ENCODE data around the gene LRFN4. TPM values are rescaled to one million over a fixed set of nuclear protein-coding genes. Genes with fewer than 3 reads are reported as not detected.

The LRFN4 gene
- total RNA-seq, 6 experiments from 2014 or later = 0.48 to 4.7 (median 1.1) TPM

DNA sequence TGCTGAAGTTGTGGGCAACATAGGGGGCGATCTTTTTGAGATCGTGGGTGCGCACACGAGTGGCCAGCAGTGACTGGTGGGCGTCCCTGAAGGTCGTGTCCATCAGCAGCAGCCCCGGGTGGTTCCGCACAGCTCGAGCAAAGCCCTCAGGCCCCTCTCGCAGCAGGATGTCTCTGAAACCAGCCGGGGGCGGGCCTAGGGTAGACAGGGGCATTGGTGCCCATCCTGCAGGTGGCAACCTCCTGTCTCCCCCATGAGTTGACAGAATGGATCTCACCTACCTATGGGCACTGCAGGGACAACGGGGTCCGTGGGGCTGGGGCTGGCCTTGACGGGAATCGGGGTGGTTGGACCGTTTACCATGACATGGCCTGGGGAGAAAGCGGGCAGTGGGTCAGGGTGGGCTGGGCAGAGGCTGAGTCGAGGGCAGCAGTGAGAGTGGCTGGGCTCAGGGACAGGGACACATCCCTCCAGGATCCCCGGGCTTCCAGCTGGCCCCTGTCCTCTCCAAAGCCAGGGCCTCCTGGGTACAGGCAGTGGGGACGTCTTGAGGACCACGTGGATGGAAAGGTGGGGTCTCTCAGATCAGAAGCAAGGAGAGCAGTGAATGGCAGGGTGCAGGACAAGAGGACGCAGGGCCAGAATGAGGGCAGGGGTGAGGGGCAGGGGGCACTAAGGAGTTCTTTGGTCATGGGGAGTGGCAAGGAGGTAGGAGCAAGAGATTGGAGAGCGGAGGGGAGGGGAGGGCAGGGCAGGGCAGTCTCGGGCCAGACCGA is 4.2 kb upstream of the LRFN4 start:
- Histone ChIP-seq H3K27ac (no peak overlapping the region), H3K9me3 (no peaks in the 10 kb centered on the region), H3K4me1 (peaks cover 0 to 5% (median 0%) of the 10 kb centered on the region in 4 donors), H3K36me3 (peaks cover 0 to 44% (median 21%) of the 10 kb centered on the region in 4 donors), H3K4me3 (no peak overlapping the region), H3K27me3 (no peaks in the 10 kb centered on the region)
- WGBS (ENCODE audit: insufficient coverage, low coverage, low lambda C conversion rate, missing lambda C conversion rate) = 87% methylated on average over 11 of the region's 26 CpGs
- TF ChIP-seq, protein P1, sequence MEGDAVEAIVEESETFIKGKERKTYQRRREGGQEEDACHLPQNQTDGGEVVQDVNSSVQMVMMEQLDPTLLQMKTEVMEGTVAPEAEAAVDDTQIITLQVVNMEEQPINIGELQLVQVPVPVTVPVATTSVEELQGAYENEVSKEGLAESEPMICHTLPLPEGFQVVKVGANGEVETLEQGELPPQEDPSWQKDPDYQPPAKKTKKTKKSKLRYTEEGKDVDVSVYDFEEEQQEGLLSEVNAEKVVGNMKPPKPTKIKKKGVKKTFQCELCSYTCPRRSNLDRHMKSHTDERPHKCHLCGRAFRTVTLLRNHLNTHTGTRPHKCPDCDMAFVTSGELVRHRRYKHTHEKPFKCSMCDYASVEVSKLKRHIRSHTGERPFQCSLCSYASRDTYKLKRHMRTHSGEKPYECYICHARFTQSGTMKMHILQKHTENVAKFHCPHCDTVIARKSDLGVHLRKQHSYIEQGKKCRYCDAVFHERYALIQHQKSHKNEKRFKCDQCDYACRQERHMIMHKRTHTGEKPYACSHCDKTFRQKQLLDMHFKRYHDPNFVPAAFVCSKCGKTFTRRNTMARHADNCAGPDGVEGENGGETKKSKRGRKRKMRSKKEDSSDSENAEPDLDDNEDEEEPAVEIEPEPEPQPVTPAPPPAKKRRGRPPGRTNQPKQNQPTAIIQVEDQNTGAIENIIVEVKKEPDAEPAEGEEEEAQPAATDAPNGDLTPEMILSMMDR (IDR thresholded peaks at IDR 0.05) = no peak
- no peak for TF ChIP-seq POLR2A (IDR thresholded peaks at IDR 0.05)
- ATAC-seq = no peak
- intact Hi-C loops (cut with DNase I) = loop anchor here in 1 of 2 donors (10.0 kb wide), 1 partner anchor 92 kb away; no protein-coding TSS in a partner anchor
- peak in 2 of 3 donors; percentile 19 to 54 for DNase-seq

DNA sequence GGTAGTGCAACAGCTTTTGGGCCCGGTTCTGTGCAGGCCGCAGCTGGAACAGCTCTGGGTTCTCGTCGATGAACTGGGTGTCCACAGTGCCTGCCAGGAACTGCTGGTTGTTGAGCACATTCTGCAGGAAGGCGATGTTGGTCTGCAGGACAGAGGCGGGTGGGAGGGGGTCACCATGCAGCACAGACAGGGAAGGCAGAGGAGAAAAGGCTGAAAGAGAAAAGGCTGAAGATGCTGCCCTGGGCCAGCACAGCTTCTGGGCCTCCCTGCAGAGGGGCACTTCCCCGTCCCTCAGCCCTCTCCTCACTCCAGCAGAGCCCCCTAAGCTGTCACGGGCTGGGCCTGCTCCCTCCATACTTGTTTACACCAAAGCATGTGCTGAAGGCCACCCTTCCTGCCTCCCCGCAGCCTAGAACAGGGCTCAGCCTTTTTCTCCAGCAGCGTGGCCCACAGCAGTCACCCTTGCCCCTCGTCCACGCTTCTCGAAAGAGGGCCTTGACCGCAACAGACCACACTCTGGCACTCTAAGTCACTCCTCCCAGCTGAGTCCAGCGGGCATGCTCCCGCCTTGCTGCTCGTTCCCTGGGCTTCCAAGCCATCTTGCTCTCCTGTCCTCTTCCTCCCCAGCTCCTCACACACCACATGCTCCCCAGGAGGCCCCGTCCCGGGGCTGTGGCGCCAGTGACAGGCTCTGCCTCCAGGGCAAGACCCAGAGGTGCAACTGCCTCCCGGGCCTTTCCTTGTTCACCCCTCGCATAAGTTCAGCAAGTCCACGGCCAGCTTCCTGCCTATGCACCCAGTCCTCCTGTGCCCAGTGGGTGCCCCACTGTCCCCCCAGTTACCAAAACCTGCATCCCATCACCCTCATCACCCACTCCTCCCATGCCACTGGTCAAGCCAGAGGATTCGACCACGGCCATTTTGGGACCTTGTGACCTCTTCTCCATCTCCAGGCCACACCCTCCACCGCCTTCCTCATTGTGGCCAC is 3.3 kb upstream of the LRFN4 start:
- DNase-seq (peak in 1 of 3 donors; percentile 21), ATAC-seq (no peak)
- no peak overlapping the region for H3K4me3 ChIP-seq
- intact Hi-C loops (cut with DNase I) = loop anchor here in 1 of 2 donors (10.0 kb wide), 1 partner anchor 91 kb away; no protein-coding TSS in a partner anchor
- 86% methylated on average over 7 of the region's 26 CpGs for WGBS (ENCODE audit: insufficient coverage, low coverage, low lambda C conversion rate, missing lambda C conversion rate)
- TF ChIP-seq, protein P1 (IDR thresholded peaks at IDR 0.05) = no peak
- no peak for TF ChIP-seq POLR2A (IDR thresholded peaks at IDR 0.05)
- no peaks in the 10 kb centered on the region for H3K27me3 ChIP-seq
- H3K4me1 ChIP-seq = peaks cover 0 to 5% (median 0%) of the 10 kb centered on the region in 4 donors
- H3K9me3 ChIP-seq = no peaks in the 10 kb centered on the region
- no peak overlapping the region for H3K27ac ChIP-seq
- peaks cover 0 to 38% (median 18%) of the 10 kb centered on the region in 4 donors for H3K36me3 ChIP-seq

DNA sequence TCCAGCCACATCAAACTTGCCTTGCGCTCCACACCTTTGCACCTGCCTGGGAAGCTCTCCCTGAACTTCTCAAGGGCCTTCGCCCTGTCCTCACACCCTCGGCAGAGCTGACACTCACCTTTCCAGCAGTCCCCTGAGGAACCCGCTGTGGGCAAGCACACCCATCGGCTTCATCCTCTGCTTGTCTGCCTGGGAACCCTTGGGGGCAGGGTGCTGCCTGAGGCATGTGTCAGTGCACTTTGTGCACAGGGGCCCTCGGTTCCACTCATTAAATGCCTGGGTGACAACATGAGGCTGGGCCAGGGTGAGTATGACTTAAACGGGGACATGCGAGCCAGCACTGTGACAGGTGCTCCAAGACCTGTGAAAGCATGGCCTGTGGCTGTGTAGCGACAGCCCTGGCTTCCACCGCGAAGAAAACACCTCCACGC is 2.6 kb upstream of the LRFN4 start:
- Histone ChIP-seq H3K4me3 (no peak overlapping the region), H3K27ac (no peak overlapping the region), H3K36me3 (peaks cover 0 to 31% (median 14%) of the 10 kb centered on the region in 4 donors), H3K4me1 (peaks cover 0 to 5% (median 0%) of the 10 kb centered on the region in 4 donors), H3K27me3 (no peaks in the 10 kb centered on the region), H3K9me3 (no peaks in the 10 kb centered on the region)
- DNase-seq (peak in 1 of 3 donors; percentile 21), ATAC-seq (no peak)
- intact Hi-C loops (cut with DNase I) = loop anchor here in 1 of 2 donors (10.0 kb wide), 1 partner anchor 91 kb away; no protein-coding TSS in a partner anchor
- 95% methylated on average over 4 of the region's 12 CpGs for WGBS (ENCODE audit: insufficient coverage, low coverage, low lambda C conversion rate, missing lambda C conversion rate)
- TF ChIP-seq, protein P1 (IDR thresholded peaks at IDR 0.05) = no peak
- no peak for TF ChIP-seq POLR2A (IDR thresholded peaks at IDR 0.05)

DNA sequence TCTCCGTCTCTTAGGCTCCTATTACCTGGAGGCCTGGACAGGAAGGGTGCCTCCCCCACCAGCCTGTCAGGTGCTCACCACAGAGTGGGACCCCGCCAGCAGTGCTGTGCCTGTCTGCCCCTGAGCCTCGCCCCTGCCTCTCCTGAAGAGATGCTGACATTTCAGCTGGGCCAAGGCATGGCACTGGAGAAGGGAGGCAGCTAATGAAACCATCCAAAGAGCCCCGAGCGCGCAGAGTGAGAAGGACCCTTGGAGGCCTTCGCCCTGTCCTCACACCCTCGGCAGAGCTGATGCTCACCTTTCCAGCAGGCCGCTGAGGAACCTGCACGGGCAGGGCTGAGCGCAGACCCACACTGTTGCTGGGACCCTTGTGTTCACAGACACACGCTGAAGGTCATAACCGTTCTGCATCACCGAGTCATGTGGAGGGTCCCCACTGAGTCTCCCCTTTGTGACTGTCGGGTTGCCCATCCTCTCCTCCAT is 2.1 kb upstream of the LRFN4 start:
- 93% methylated on average over 8 of the region's 15 CpGs for WGBS (ENCODE audit: insufficient coverage, low coverage, low lambda C conversion rate, missing lambda C conversion rate)
- Histone ChIP-seq H3K9me3 (no peaks in the 10 kb centered on the region), H3K36me3 (peaks cover 0 to 27% (median 13%) of the 10 kb centered on the region in 4 donors), H3K27me3 (no peaks in the 10 kb centered on the region), H3K4me3 (no peak overlapping the region), H3K4me1 (peaks cover 0 to 9% (median 0%) of the 10 kb centered on the region in 4 donors), H3K27ac (no peak overlapping the region)
- intact Hi-C loops (cut with DNase I) = loop anchor here in 1 of 2 donors (10.0 kb wide), 1 partner anchor 90 kb away; no protein-coding TSS in a partner anchor
- DNase-seq (peak in 2 of 3 donors; percentile 21 to 48), ATAC-seq (no peak)
- TF ChIP-seq, protein P1 (IDR thresholded peaks at IDR 0.05) = no peak
- TF ChIP-seq POLR2A (IDR thresholded peaks at IDR 0.05) = no peak
